HCT116 (cell line): ENCODE results near the gene DCAF17. TPM values are rescaled to one million over a fixed set of nuclear protein-coding genes. Genes with fewer than 3 reads are reported as not detected.

Experiments
- ATAC-seq: fragments of 200-7000 bp; cut with Tn5 transposase; 2 replicates; pipeline ENCODE4 v1.9.1; 2020; ENCODE audit warnings: mild to moderate bottlenecking, moderate library complexity
- BruUV-seq: library from RNA; stranded (reverse); fragments of 400-500 nt; replicated peaks from 2 replicates; lab custom pipeline; 2021; lab: Mats Ljungman, UMichigan
- CTCF ChIA-PET: fragments of 300-600 bp; sonication (Branson Sonifier 250); formaldehyde crosslinking; loops from one replicate; lab custom pipeline; 2021; ENCODE audit warnings: antibody characterized with exemption; lab: Charles Lee
- POLR2A ChIA-PET: fragments of 300-600, 350-600 bp; sonication (Branson Sonifier 250); formaldehyde crosslinking; loops from one replicate; lab custom pipeline; 2021; ENCODE audit warnings: antibody characterized with exemption; lab: Charles Lee
- RAD21 ChIA-PET, 2 experiments: fragments of 300-600 bp; sonication (Branson Sonifier 250); formaldehyde crosslinking; loops; one replicate each; lab custom pipeline; 2023; ENCODE audit warnings: low total read pairs in 2 of 2; ENCODE audit not compliant: uncharacterized antibody in 2 of 2, unreplicated experiment in 2 of 2, low non-redundant PET in 1 of 2; lab: Charles Lee
- DNase-seq: peaks from one replicate; pipeline ENCODE4 v3.0.0-alpha.2; 2010; ENCODE audit warnings: low read depth, low spot score
- H2AFZ ChIP-seq: fragments of 200-600 bp; shearing (Covaris generic), sonication (generic); 2 replicates; pipeline ENCODE4 v1.6.1; 2017; ENCODE audit warnings: low read depth, mixed run types, mixed read lengths, antibody characterized with exemption, low read length; ENCODE audit not compliant: poor library complexity, severe bottlenecking
- H3K27ac ChIP-seq: 2 replicates; pipeline ENCODE4 v1.5.1; 2012; ENCODE audit warnings: low read depth, low read length
- H3K27me3 ChIP-seq: fragments of 200-600 bp; sonication (generic); 2 replicates; pipeline ENCODE4 v1.6.1; 2016; ENCODE audit warnings: mixed run types, low read length, mixed read lengths; ENCODE audit not compliant: insufficient read depth
- H3K36me3 ChIP-seq, 2 experiments: fragments of 200-500 bp in 1 of 2; fragments of 200-600 bp in 1 of 2; sonication (Bioruptor generic) in 1 of 2; sonication (generic) in 1 of 2; 2 replicates each; pipeline versions ENCODE4 v1.5.1 to v1.6.1; 2014 to 2016; ENCODE audit warnings: low read length in 2 of 2, inconsistent platforms in 1 of 2, mixed read lengths in 1 of 2, mixed run types in 1 of 2; ENCODE audit not compliant: insufficient read depth in 2 of 2, control insufficient read depth in 1 of 2
- H3K4me1 ChIP-seq, 2 experiments: fragments of 200-600 bp in 1 of 2; sonication (generic) in 1 of 2; 2 replicates each; pipeline versions ENCODE4 v1.5.1 to v1.6.1; 2012 to 2017; ENCODE audit warnings: low read length in 2 of 2, inconsistent platforms in 1 of 2, mild to moderate bottlenecking in 1 of 2, mixed read lengths in 1 of 2, mixed run types in 1 of 2, moderate library complexity in 1 of 2; ENCODE audit not compliant: insufficient read depth in 2 of 2, control insufficient read depth in 1 of 2
- H3K4me2 ChIP-seq: fragments of 200-600 bp; sonication (generic); 2 replicates; pipeline ENCODE4 v1.6.1; 2017; ENCODE audit warnings: mixed run types, low read length, mixed read lengths
- H3K4me3 ChIP-seq, 2 experiments: fragments of 200-600 bp in 1 of 2; sonication (generic) in 1 of 2; replicated peaks in 1 of 2; 2 replicates each; pipeline ENCODE4 v1.5.1; 2011 to 2016; ENCODE audit warnings: low read length in 2 of 2, control low read depth in 1 of 2, low read depth in 1 of 2, mild to moderate bottlenecking in 1 of 2, mixed read lengths in 1 of 2, mixed run types in 1 of 2
- H3K79me2 ChIP-seq: fragments of 200-600 bp; sonication (generic); 2 replicates; pipeline ENCODE4 v1.6.1; 2017; ENCODE audit warnings: mild to moderate bottlenecking, mixed run types, low read length, moderate library complexity, mixed read lengths; ENCODE audit not compliant: insufficient read depth
- H3K9ac ChIP-seq: fragments of 200-600 bp; sonication (generic); 2 replicates; pipeline ENCODE4 v1.6.1; 2016; ENCODE audit warnings: low read length, mixed read lengths
- H3K9me2 ChIP-seq: fragments of 200-600 bp; sonication (generic), shearing (Covaris generic); 2 replicates; pipeline ENCODE4 v1.6.1; 2017; ENCODE audit warnings: mixed run types, mild to moderate bottlenecking, moderate library complexity; ENCODE audit not compliant: insufficient read depth
- H3K9me3 ChIP-seq, 2 experiments: fragments of 200-500 bp in 1 of 2; fragments of 200-600 bp in 1 of 2; sonication (Bioruptor generic) in 1 of 2; sonication (generic) in 1 of 2; 2 replicates each; pipeline ENCODE4 v1.6.1; 2014 to 2017; ENCODE audit warnings: low read length in 2 of 2, mixed read lengths in 2 of 2, inconsistent platforms in 1 of 2, low read depth in 1 of 2, mild to moderate bottlenecking in 1 of 2, mixed run types in 1 of 2, moderate library complexity in 1 of 2; ENCODE audit not compliant: control insufficient read depth in 1 of 2, insufficient read depth in 1 of 2
- H4K20me1 ChIP-seq: fragments of 200-600 bp; sonication (generic), shearing (Covaris generic); 2 replicates; pipeline ENCODE4 v1.6.1; 2017; ENCODE audit warnings: mixed run types, mild to moderate bottlenecking, moderate library complexity; ENCODE audit not compliant: insufficient read depth
- CBX3 ChIP-seq: IDR thresholded peaks from 2 replicates; pipeline ENCODE4 v1.6.1; 2012; ENCODE audit warnings: low read depth
- CEBPB ChIP-seq: IDR thresholded peaks from 2 replicates; pipeline ENCODE4 v1.6.1; 2012; ENCODE audit warnings: low read depth
- JUND ChIP-seq: IDR thresholded peaks from 2 replicates; pipeline ENCODE4 v1.6.1; 2012
- POLR2AphosphoS5 ChIP-seq: IDR thresholded peaks from 2 replicates; pipeline ENCODE4 v1.6.1; 2011; ENCODE audit warnings: mild to moderate bottlenecking, low read depth, low read length, moderate library complexity
- RAD21 ChIP-seq: IDR thresholded peaks from 2 replicates; pipeline ENCODE4 v1.6.1; 2012; ENCODE audit warnings: low read depth, mild to moderate bottlenecking
- SIN3A ChIP-seq: IDR thresholded peaks from 2 replicates; pipeline ENCODE4 v1.6.1; 2012; ENCODE audit warnings: low read depth
- SP1 ChIP-seq: IDR thresholded peaks from 2 replicates; pipeline ENCODE4 v1.6.1; 2012; ENCODE audit warnings: low read depth
- SRF ChIP-seq: IDR thresholded peaks from 2 replicates; pipeline ENCODE4 v1.6.1; 2012; ENCODE audit warnings: low read depth
- TCF7L2 ChIP-seq: IDR thresholded peaks from 2 replicates; pipeline ENCODE4 v1.7.0; 2011; ENCODE audit warnings: borderline replicate concordance, inconsistent platforms; ENCODE audit not compliant: insufficient read depth, insufficient read length; ENCODE audit errors: extremely low read depth
- ZFX ChIP-seq: fragments of 450-650 bp; IDR thresholded peaks from 2 replicates; pipeline ENCODE4 v1.6.1; 2017
- intact Hi-C: fragments of 100-400 bp; cut with micrococcal nuclease; formaldehyde crosslinking; loops from 2 replicates; pipeline ENCODE4 v1.10.0; 2022
- total RNA-seq: library from RNA; stranded (reverse); gene quantifications from one replicate; pipeline ENCODE4 v1.2.1, GENCODE V29; 2021; ENCODE audit not compliant: unreplicated experiment
- TF ChIP-seq, protein P1 (sequence below): IDR thresholded peaks from 2 replicates; pipeline ENCODE4 v1.6.1; 2012

Gene DCAF17
- total RNA-seq, 1 experiment from 2014 or later = 17.7 TPM

DNA sequence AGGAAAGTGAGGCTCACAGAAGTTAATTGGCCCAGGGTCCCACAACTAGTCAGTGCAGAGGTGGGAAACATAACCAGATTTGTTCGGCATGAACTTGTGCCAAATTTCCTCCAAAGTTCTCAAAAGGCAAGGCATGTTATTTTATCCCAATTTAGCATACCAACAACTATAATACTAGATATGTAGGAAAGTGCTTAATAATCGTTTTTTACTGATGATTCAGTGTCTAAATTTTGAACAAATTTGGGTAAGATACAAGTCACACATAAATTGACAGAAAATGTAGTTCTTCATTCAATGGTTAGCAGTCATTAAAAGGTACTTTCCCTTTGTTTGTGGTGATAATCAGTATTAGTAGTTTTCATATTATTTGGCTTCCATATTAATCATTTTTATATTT, 49.8 kb downstream of the DCAF17 start:
- no TSS peak for BruUV-seq
- no peaks in the 10 kb centered on the region for H4K20me1 ChIP-seq
- RAD21 ChIA-PET = no interaction called here
- no peak overlapping the region for H3K4me3 ChIP-seq
- H3K79me2 ChIP-seq = no peaks in the 10 kb centered on the region
- H3K27ac ChIP-seq = no peak overlapping the region
- intact Hi-C loops = no loop called here
- CTCF ChIA-PET = no interaction called here
- H3K4me1 ChIP-seq = no peaks in the 10 kb centered on the region
- no peaks in the 10 kb centered on the region for H3K36me3 ChIP-seq
- no peak overlapping the region for H2AFZ ChIP-seq
- H3K27me3 ChIP-seq = no peaks in the 10 kb centered on the region
- DNase-seq (no peak), ATAC-seq (no peak)
- H3K4me2 ChIP-seq = no peak overlapping the region
- POLR2A ChIA-PET = no interaction called here
- no peaks in the 10 kb centered on the region for H3K9me3 ChIP-seq
- TF ChIP-seq SP1 (no peak), JUND (no peak), SRF (no peak), POLR2AphosphoS5 (no peak), RAD21 (no peak), SIN3A (no peak), CEBPB (no peak), ZFX (no peak), TCF7L2 (no peak), CBX3 (no peak)
- TF ChIP-seq, protein P1, sequence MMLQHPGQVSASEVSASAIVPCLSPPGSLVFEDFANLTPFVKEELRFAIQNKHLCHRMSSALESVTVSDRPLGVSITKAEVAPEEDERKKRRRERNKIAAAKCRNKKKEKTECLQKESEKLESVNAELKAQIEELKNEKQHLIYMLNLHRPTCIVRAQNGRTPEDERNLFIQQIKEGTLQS = no peak
- H3K9me2 ChIP-seq = no peaks in the 10 kb centered on the region
- H3K9ac ChIP-seq = no peak overlapping the region

DNA sequence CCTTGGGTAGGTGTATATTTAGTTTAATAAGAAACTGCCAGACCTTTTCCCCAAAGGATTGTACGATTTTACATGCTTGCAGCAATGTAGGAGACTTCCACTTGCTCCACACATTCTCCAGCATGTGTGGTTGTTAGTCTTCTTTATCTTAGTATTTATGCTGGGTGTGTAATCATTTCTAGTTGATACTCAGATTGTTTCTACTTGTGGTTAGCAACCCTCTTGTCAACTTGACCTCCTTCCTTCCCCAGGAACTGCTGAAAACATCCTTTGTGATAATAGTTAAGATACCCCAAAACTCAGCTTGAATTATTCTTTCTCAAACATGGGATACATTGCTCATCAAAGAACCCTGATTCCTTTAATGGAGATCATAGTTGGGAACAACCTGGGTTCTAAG, 51.1 kb downstream of the DCAF17 start:
- no peak for DNase-seq
- Histone ChIP-seq H3K9me3 (no peaks in the 10 kb centered on the region), H2AFZ (no peak overlapping the region), H3K27me3 (no peaks in the 10 kb centered on the region), H3K9me2 (no peaks in the 10 kb centered on the region), H4K20me1 (no peaks in the 10 kb centered on the region), H3K36me3 (no peaks in the 10 kb centered on the region), H3K79me2 (no peaks in the 10 kb centered on the region), H3K4me2 (no peak overlapping the region), H3K4me3 (no peak overlapping the region), H3K4me1 (no peaks in the 10 kb centered on the region), H3K9ac (no peak overlapping the region), H3K27ac (no peak overlapping the region)
- ChIA-PET RAD21 (no interaction called here), POLR2A (no interaction called here), CTCF (no interaction called here)
- TF ChIP-seq JUND = no peak
- TF ChIP-seq, protein P1 = no peak
- intact Hi-C loops = no loop called here
- BruUV-seq = no TSS peak
- no peak for ATAC-seq
